ENCODE measurements around the gene UBR2. TPM values are rescaled to one million over a fixed set of nuclear protein-coding genes. Genes with fewer than 3 reads are reported as not detected.
"Not testable (repeated sequence)": the region's sequence is repeated elsewhere in the genome, so short reads cannot be mapped to it uniquely, and the experiment has no call there.

UBR2 gene
- total RNA-seq, 1 experiment from 2014 or later: 21.1 TPM

- no TSS peak for BruUV-seq (replicated peaks)
- Histone ChIP-seq H3K36me3 (ENCODE audit: low read depth) (0 out of 2 replicates have a peak, but pooled peaks cover 9% of the 10 kb centered on the region), H3K79me2 (ENCODE audit: low read depth) (no peaks in the 10 kb centered on the region), H3K9me2 (ENCODE audit: insufficient read depth) (no peaks in the 10 kb centered on the region), H3K27ac (no peak overlapping the region), H3K27me3 (ENCODE audit: insufficient read depth, low read depth) (no peaks in the 10 kb centered on the region), H3K9me3 (ENCODE audit: insufficient read depth, low read depth) (no peaks in the 10 kb centered on the region), H3K4me3 (no peak overlapping the region), H3K4me1 (replicated peaks; ENCODE audit: insufficient read depth) (no peaks in the 10 kb centered on the region), H4K20me1 (ENCODE audit: insufficient read depth) (0 out of 2 replicates have a peak, but pooled peaks cover 3% of the 10 kb centered on the region), H3F3A (ENCODE audit: insufficient read depth, low read depth) (no peaks in the 10 kb centered on the region), H3K4me2 (no peak overlapping the region), H2AFZ (no peak overlapping the region)
- intact Hi-C loops (cut with micrococcal nuclease; ENCODE audit: unreplicated experiment): no loop called here
- DNase-seq: no peak
- CTCF ChIA-PET: no interaction called here
- POLR2A ChIA-PET (ENCODE audit: unreplicated experiment): interaction anchor here (0.6 kb wide), 1 partner anchor 665 kb away, joined by 7 read pairs; no protein-coding TSS in a partner anchor
- no peak for TF ChIP-seq CTCF (conservative IDR thresholded peaks at IDR 0.05)
Measured at GRCh38 chr6:42598300-42598699, 34.5 kb downstream of the UBR2 start.

GRCh38 chr6:42599558-42599957, 35.7 kb downstream of the UBR2 start:
- H3F3A ChIP-seq (ENCODE audit: insufficient read depth, low read depth): no peaks in the 10 kb centered on the region
- no peaks in the 10 kb centered on the region for H3K9me3 ChIP-seq (ENCODE audit: insufficient read depth, low read depth)
- H3K36me3 ChIP-seq (ENCODE audit: low read depth): 0 out of 2 replicates have a peak, but pooled peaks cover 9% of the 10 kb centered on the region
- no peaks in the 10 kb centered on the region for H3K9me2 ChIP-seq (ENCODE audit: insufficient read depth)
- ChIA-PET POLR2A (ENCODE audit: unreplicated experiment) (no interaction called here), CTCF (no interaction called here)
- no peak overlapping the region for H2AFZ ChIP-seq
- no peaks in the 10 kb centered on the region for H3K4me1 ChIP-seq (replicated peaks; ENCODE audit: insufficient read depth)
- H3K27ac ChIP-seq: no peak overlapping the region
- intact Hi-C loops (cut with micrococcal nuclease; ENCODE audit: unreplicated experiment): no loop called here
- no peaks in the 10 kb centered on the region for H3K79me2 ChIP-seq (ENCODE audit: low read depth)
- 0 out of 2 replicates have a peak, but pooled peaks cover 3% of the 10 kb centered on the region for H4K20me1 ChIP-seq (ENCODE audit: insufficient read depth)
- BruUV-seq (replicated peaks): no TSS peak
- no peak for TF ChIP-seq CTCF (conservative IDR thresholded peaks at IDR 0.05)
- TF ChIP-seq EZH2 (IDR thresholded peaks at IDR 0.05; ENCODE audit: low read depth): no peak
- H3K4me3 ChIP-seq: no peak overlapping the region
- no peak for DNase-seq
- no peaks in the 10 kb centered on the region for H3K27me3 ChIP-seq (ENCODE audit: insufficient read depth, low read depth)
- H3K4me2 ChIP-seq: no peak overlapping the region

GRCh38 chr6:42604150-42604549, 40.3 kb downstream of the UBR2 start:
- no peaks in the 10 kb centered on the region for H3K9me2 ChIP-seq (ENCODE audit: insufficient read depth)
- no peaks in the 10 kb centered on the region for H3K4me1 ChIP-seq (replicated peaks; ENCODE audit: insufficient read depth)
- no peaks in the 10 kb centered on the region for H3K9me3 ChIP-seq (ENCODE audit: insufficient read depth, low read depth)
- no peak for DNase-seq
- intact Hi-C loops (cut with micrococcal nuclease; ENCODE audit: unreplicated experiment): no loop called here
- H3K4me3 ChIP-seq: no peak overlapping the region
- no peak overlapping the region for H2AFZ ChIP-seq
- H3K4me2 ChIP-seq: no peak overlapping the region
- H3K79me2 ChIP-seq (ENCODE audit: low read depth): no peaks in the 10 kb centered on the region
- H3K36me3 ChIP-seq (ENCODE audit: low read depth): no peaks in the 10 kb centered on the region; the same call in 1 of the 2 replicates
- ChIA-PET POLR2A (ENCODE audit: unreplicated experiment) (interaction anchor here (0.8 kb wide), 1 partner anchor 25 kb away, joined by 10 read pairs; no protein-coding TSS in a partner anchor), CTCF (no interaction called here)
- no peaks in the 10 kb centered on the region for H3F3A ChIP-seq (ENCODE audit: insufficient read depth, low read depth)
- BruUV-seq (replicated peaks): no TSS peak
- TF ChIP-seq CTCF (conservative IDR thresholded peaks at IDR 0.05) (no peak), EZH2 (IDR thresholded peaks at IDR 0.05; ENCODE audit: low read depth) (no peak)
- no peak overlapping the region for H3K27ac ChIP-seq
- 0 out of 2 replicates have a peak, but pooled peaks cover 3% of the 10 kb centered on the region for H4K20me1 ChIP-seq (ENCODE audit: insufficient read depth)
- H3K27me3 ChIP-seq (ENCODE audit: insufficient read depth, low read depth): no peaks in the 10 kb centered on the region

- H3K4me3 ChIP-seq; CTCF ChIA-PET; H3F3A ChIP-seq (ENCODE audit: insufficient read depth, low read depth); H3K4me1 ChIP-seq (replicated peaks; ENCODE audit: insufficient read depth); H3K9me3 ChIP-seq (ENCODE audit: insufficient read depth, low read depth); H3K27me3 ChIP-seq (ENCODE audit: insufficient read depth, low read depth); H3K9me2 ChIP-seq (ENCODE audit: insufficient read depth); BruUV-seq (replicated peaks); H2AFZ ChIP-seq; H3K4me2 ChIP-seq; H4K20me1 ChIP-seq (ENCODE audit: insufficient read depth); H3K27ac ChIP-seq; DNase-seq; intact Hi-C loops (cut with micrococcal nuclease; ENCODE audit: unreplicated experiment); H3K79me2 ChIP-seq (ENCODE audit: low read depth); H3K36me3 ChIP-seq (ENCODE audit: low read depth): not testable (repeated sequence)
- POLR2A ChIA-PET (ENCODE audit: unreplicated experiment): interaction anchor here (0.6 to 0.8 kb wide), 2 partner anchors 26 to 39 kb away, joined by 5 to 10 read pairs; no protein-coding TSS in a partner anchor
Measured at GRCh38 chr6:42604699-42605098, 40.9 kb downstream of the UBR2 start.

Measured in PC-9 (cell line).